GM12864 (cell line): ENCODE results near the gene SPI1.

Experiments
- DNase-seq: peaks from one replicate; pipeline ENCODE4 v3.0.0-alpha.2; 2011; ENCODE audit warnings: low read depth
- H3K4me3 ChIP-seq: 2 replicates; pipeline ENCODE4 v1.5.1; 2011; ENCODE audit warnings: mild to moderate bottlenecking, low read depth, low read length, control low read depth
- CTCF ChIP-seq: IDR thresholded peaks from 2 replicates; pipeline ENCODE4 v1.5.1; 2011; ENCODE audit warnings: low read depth, mild to moderate bottlenecking, moderate library complexity, low read length, control low read depth, inconsistent platforms; ENCODE audit errors: missing control alignments

Gene SPI1

DNA sequence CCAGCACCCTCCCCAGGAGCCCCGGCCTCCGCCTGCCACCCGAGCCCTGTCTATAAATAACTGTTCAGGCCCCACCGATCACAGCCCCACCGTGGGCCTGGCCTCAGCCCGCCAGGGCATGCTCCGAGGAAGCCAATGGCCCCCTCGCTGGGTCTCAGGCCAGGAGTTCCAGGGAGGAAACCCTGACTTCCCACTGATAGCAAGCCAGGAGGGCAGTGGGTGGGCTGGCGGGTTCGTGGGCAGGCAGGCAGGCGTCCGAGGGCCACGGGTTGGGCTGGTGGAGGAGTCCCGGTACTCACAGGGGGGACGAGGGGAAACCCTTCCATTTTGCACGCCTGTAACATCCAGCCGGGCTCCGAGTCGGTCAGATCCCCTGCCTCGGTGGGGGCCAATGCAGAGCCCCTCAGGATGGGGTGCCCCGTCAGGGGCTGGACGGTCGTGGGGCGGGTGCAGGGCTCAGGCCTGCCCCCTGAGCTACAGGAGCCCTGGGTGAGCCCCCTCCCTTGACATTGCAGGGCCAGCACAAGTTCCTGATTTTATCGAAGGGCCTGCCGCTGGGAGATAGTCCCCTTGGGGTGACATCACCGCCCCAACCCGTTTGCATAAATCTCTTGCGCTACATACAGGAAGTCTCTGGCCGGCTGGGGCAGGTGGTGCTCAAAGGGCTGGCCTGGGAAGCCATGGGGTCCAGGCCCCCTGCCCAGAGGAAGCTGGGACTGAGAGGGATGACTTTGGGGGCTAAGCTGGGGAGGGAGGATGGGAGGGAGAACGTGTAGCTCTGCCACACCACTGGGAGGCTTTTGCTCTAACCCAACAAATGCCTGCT lies at the start of gene SPI1:
Gene SPI1, minus strand, starts transcription at position 538 of the 826 bp plus-strand sequence. Its CDS starts 194 bp downstream, at position 344.
- TF ChIP-seq CTCF, result no peak
- DNase-seq, result peak; percentile 62
- H3K4me3 ChIP-seq, result peak within 1 kb of the TSS; percentile 82

GRCh38 chr11:47426062-47426956 lies 48.0 kb upstream of the SPI1 start, which contains the start of gene PSMC3:
PSMC3 (minus strand) TSS chr11:47426439; CDS start chr11:47426279, 160 bp downstream.
- TF ChIP-seq CTCF, result no peak
- H3K4me3 ChIP-seq, result peak within 1 kb of the TSS; percentile 94
- DNase-seq, result peak; percentile 86

GRCh38 chr11:47425611-47426010 lies 47.3 kb upstream of the SPI1 start:
- peak overlapping the region; percentile 94 for H3K4me3 ChIP-seq
- TF ChIP-seq CTCF, result no peak
- DNase-seq, result no peak

- no peak for TF ChIP-seq CTCF
- no peak for DNase-seq
These were observed 40.3 kb upstream of the SPI1 start for GRCh38 chr11:47418454-47419259.

GRCh38 chr11:47417712-47418111 lies 39.4 kb upstream of the SPI1 start:
- no peak for TF ChIP-seq CTCF
- H3K4me3 ChIP-seq, result no peak overlapping the region
- DNase-seq, result no peak

More at GRCh38 chr11:47418454-47419259, 40.3 kb upstream of the SPI1 start:
- no peak overlapping the region for H3K4me3 ChIP-seq

DNA sequence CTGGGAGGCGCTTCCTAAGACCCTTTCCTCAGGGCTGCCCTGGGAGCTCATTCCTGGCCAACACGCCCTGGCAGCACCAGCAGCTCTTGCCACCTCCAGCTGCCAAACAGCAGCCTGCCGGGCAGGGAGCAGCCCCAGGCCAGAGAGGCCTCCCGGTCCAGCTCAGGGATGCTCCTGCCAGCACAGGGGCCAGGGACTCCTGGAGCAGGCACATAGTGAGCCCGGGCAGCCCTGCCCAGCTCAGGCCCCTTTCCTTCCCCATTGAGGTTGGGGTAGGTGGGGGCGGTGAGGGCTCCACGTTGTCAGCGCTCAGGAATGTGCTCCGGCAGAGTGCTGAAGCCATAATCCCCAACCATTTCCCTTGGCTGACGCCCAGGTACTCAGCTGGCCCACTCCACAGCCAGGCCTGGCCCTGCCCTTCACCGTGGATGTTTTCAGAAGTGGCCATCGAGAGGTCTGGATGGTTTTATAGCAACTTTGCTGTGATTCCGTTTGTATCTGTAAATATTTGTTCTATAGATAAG lies 37.7 kb upstream of the SPI1 start:
- no peak for DNase-seq
- no peak overlapping the region for H3K4me3 ChIP-seq
- TF ChIP-seq CTCF, result no peak
